GM12874 (cell line): ENCODE measurements around the gene GDF11.

Experiments used
- TF ChIP-seq, protein P1 (sequence below): IDR thresholded peaks from 2 replicates; pipeline ENCODE4 v1.5.1; 2011; ENCODE audit warnings: low read depth, mild to moderate bottlenecking, control low read depth, low read length, moderate library complexity; ENCODE audit not compliant: insufficient read depth

GDF11 gene

DNA sequence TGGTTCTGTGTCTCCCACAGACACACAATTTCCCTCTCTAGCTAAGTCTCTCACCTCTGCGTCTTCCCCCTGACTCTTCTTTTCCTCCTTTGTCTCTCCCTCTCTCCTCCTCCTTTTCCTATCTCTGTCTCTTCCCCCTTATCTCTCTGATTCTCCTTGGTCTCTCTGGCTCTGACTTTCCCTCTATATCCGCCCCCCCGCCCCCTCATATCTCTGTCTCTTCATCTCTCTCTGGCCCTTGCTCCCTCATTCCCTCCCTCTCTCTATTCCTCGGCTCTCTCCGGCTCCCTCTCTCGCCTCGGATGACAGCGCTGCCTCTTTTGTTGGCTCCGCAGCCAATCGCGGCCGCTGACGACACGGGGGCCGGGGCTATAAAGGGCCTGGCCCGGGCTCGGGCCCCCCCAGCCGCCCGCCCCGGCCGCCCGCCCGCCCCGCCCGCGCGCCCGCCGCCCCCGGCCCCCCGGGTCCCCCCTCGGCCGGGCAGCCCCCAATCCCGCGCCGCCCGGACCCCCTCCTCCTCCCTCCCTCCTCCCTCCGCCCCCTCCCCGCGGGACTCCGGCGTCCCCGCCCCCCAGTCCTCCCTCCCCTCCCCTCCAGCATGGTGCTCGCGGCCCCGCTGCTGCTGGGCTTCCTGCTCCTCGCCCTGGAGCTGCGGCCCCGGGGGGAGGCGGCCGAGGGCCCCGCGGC, at the start of gene GDF11:
Gene GDF11, plus strand, starts transcription at position 404 of the 687 bp plus-strand sequence. Its CDS starts 195 bp downstream, at position 599.
- TF ChIP-seq, protein P1, sequence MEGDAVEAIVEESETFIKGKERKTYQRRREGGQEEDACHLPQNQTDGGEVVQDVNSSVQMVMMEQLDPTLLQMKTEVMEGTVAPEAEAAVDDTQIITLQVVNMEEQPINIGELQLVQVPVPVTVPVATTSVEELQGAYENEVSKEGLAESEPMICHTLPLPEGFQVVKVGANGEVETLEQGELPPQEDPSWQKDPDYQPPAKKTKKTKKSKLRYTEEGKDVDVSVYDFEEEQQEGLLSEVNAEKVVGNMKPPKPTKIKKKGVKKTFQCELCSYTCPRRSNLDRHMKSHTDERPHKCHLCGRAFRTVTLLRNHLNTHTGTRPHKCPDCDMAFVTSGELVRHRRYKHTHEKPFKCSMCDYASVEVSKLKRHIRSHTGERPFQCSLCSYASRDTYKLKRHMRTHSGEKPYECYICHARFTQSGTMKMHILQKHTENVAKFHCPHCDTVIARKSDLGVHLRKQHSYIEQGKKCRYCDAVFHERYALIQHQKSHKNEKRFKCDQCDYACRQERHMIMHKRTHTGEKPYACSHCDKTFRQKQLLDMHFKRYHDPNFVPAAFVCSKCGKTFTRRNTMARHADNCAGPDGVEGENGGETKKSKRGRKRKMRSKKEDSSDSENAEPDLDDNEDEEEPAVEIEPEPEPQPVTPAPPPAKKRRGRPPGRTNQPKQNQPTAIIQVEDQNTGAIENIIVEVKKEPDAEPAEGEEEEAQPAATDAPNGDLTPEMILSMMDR = no peak

DNA sequence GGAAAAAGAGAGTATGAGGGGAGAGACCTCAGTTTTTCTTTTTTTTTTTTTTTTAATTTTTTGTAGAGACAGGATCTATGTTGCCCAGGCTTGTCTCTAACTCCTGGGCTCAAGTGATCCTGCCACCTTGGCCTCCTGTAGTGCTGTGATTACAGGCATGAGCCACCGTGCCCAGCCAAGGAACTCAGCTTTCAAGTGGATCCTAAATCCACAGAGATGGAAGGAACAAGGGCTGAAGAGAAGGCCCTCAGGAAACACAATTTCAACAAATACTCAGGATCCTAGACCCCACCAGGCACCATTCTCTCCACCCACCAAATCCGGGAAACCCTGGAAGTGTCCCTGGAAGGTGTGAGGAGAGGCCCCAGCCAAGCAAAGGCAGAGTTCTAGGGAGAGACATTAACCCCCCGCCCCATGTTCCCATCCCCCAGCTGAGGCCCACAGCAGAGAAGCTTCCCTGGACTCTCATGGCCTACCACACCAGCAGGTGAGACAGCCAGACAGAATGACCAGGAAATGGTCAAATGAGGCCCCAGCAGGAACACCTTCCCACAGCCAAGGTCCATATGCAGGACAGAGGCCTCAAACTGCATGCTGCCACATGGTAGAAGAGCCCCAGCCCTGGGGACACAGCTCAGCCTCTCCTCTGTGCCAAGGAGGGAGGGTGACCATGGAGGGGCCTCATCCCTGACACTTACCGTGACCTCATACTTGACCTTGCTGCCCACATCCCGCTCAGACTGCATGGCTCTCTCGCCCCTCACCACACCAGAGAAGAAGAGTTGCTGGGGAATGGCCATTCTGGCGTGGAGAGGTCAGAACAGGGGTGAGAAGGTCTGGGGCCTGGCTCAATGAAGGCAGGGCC, 49.4 kb upstream of the GDF11 start:
- TF ChIP-seq, protein P1 = no peak

DNA sequence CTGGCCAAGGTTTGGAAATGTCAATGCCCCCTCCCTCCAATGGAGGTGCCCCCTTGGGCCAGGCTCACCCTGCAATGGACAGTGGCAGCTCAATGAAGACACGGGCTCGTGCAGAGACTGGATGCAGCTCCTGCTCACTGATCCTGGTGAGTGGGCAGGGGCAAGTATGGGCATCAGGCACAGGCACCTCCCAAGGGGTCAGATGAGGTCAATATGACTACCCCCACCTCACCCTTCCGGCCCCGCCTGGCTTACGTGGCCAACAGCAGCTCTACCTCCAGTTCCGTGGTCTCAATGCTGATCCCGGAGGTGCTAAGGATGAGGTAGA, 48.8 kb upstream of the GDF11 start:
- TF ChIP-seq, protein P1 = no peak

DNA sequence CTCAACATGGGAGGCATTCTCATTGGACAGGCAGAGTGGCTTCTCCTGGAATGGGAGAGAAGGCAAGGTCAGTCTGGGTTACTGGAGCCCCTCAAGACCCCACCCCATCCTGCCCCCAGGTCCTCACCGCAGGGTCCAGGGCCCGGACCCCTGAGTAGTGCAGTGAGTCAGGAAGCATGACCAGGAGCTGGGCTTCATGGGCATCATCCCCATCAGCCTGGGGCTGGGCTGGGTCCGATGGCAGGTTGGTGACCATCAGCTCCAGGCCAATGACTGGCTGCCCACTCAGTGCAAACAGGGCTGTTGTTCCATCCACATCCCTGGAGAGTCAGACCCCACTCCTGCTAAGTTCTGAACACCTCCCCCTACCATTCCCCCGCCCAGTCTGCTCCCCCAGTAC, 48.3 kb upstream of the GDF11 start:
- TF ChIP-seq, protein P1 = no peak

DNA sequence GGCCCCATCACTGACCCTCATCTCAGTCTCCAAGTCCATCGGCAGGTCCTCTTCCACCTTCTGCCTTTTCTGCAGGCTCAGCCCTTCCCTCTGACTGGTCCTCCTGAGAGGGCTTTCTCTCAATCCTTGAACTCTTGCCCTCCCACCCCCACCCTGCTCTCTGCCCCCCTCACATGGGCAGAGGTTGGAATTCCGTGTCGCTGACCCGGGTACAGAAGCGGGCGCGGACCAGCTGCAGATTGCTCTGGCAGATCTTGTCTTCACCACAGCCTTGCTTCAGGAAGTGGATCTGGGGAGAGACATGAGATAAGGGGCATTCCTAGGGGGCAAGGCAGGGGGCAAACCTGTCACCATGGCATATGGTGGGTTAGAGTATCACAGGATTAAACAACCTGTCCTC, 47.6 kb upstream of the GDF11 start:
- TF ChIP-seq, protein P1 = no peak

DNA sequence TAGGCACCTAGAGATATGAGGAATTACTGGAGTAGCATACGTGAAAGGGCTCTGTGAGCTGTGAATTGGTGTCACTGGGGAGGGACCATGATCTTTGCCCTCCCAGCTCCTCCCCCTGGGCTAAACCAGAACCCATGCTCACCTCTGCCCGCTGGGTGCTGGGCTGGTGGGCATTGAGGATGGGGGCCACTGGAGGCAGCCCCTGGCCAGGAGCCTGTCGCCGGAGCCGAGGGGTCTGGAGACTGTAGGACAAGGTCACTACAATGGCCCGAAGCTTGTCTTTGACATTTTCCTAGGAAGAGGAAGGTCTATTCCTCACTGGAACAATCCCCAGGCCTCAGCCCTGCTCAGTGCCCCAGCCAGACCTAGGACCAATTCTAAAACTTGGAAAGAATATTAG, 46.8 kb upstream of the GDF11 start:
- TF ChIP-seq, protein P1 = no peak

DNA sequence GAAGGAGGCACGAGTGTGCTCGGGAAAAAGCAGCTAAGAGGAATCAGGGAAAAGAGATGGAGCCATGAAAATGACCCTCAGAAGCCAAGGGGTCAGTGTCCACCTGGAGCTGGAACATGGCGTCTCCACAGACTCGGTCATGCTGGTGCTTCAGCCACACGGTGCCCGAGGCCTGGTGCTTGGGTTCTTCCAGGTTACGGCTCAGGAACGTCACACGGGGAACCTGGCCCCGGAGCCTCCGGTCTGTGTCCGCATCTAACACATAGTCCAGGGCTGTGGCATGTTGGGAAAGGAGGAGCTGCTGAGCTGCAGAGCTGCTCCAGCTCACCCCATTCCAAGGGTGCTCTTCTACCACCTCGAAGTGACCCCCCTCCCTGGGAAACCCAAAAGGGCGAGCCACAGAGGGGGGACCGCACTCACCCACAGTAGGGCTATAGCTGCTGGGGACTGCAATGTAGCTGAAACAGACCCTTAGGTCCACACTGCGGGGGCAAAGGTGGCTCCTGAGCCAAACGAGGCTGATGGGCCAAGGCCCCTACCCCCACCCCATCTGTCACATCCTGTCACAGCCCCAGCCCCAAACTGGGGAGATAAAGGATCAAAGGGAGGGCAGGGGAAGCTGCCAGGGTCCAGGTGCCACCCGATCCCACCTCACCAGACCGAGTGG, 46.0 kb upstream of the GDF11 start:
- TF ChIP-seq, protein P1 = no peak
